Measurements from ENCODE around the gene TOR1B. TPM values are rescaled to one million over a fixed set of nuclear protein-coding genes. Genes with fewer than 3 reads are reported as not detected.

The TOR1B gene
- polyA plus RNA-seq, 1 of the 3 experiments (the other 2 are of a cell fraction): 37.4 TPM

DNA sequence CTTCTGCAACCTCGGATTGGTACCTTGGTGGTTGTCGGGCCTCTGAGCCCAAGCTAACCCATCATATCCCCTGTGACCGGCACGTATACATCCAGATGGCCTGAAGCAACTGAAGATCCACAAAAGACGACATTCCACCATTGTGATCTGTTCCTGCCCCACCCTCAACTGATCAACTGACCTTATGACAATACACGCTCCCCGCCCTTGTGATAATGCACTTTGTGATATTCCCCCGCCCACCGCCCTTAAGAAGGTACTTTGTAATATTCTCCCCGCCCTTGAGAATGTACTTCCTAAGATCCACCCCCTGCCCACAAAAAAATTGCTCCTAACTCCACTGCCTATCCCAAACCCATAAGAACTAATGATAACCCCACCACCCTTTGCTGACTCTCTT lies 16.5 kb upstream of the TOR1B start:
- no peak overlapping the region for H3K4me2 ChIP-seq
- no peaks in the 10 kb centered on the region for H3K36me3 ChIP-seq (replicated peaks in 1 of 2; ENCODE audit: control insufficient read depth in 1 of 2, insufficient read depth in 2 of 2, low read length in 1 of 2)
- no peak overlapping the region for H3K4me3 ChIP-seq (ENCODE audit: low read depth in 2 of 2, low read length in 1 of 2)
- TF ChIP-seq GABPA (IDR thresholded peaks at IDR 0.05; ENCODE audit: low read depth) (no peak), TCF12 (IDR thresholded peaks at IDR 0.05) (no peak), RXRA (IDR thresholded peaks at IDR 0.05; ENCODE audit: borderline replicate concordance, low read depth) (no peak), MXI1 (IDR thresholded peaks at IDR 0.05; ENCODE audit: low read depth, low read length) (no peak), JUND (IDR thresholded peaks at IDR 0.05) (no peak), GATA2 (CRISPR knock-in tag; IDR thresholded peaks at IDR 0.05) (no peak), CHD2 (IDR thresholded peaks at IDR 0.05; ENCODE audit: low read length, partially characterized antibody) (no peak), RCOR1 (IDR thresholded peaks at IDR 0.05; ENCODE audit: low read length) (no peak), FOXM1 (IDR thresholded peaks at IDR 0.05; ENCODE audit: low read depth) (no peak)
- TF ChIP-seq, protein P1, sequence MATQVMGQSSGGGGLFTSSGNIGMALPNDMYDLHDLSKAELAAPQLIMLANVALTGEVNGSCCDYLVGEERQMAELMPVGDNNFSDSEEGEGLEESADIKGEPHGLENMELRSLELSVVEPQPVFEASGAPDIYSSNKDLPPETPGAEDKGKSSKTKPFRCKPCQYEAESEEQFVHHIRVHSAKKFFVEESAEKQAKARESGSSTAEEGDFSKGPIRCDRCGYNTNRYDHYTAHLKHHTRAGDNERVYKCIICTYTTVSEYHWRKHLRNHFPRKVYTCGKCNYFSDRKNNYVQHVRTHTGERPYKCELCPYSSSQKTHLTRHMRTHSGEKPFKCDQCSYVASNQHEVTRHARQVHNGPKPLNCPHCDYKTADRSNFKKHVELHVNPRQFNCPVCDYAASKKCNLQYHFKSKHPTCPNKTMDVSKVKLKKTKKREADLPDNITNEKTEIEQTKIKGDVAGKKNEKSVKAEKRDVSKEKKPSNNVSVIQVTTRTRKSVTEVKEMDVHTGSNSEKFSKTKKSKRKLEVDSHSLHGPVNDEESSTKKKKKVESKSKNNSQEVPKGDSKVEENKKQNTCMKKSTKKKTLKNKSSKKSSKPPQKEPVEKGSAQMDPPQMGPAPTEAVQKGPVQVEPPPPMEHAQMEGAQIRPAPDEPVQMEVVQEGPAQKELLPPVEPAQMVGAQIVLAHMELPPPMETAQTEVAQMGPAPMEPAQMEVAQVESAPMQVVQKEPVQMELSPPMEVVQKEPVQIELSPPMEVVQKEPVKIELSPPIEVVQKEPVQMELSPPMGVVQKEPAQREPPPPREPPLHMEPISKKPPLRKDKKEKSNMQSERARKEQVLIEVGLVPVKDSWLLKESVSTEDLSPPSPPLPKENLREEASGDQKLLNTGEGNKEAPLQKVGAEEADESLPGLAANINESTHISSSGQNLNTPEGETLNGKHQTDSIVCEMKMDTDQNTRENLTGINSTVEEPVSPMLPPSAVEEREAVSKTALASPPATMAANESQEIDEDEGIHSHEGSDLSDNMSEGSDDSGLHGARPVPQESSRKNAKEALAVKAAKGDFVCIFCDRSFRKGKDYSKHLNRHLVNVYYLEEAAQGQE (IDR thresholded peaks at IDR 0.05; ENCODE audit: low read depth, low read length): no peak
- no peak overlapping the region for H2AFZ ChIP-seq (ENCODE audit: low read depth)
- ChIA-PET POLR2A (no interaction called here), CTCF (interaction anchor here (1.0 to 19.6 kb wide), 5 partner anchors 46 to 144 kb away, joined by 4 to 356 read pairs (median 81); partner anchors contain the start of gene ASB6)
- no peak overlapping the region for H3K27ac ChIP-seq (ENCODE audit: low read depth in 2 of 2, low read length in 1 of 2)
- H3K4me1 ChIP-seq (ENCODE audit: control insufficient read depth in 1 of 2, insufficient read depth in 2 of 2, low read depth in 1 of 2, low read length in 1 of 2): no peaks in the 10 kb centered on the region
- H4K20me1 ChIP-seq (ENCODE audit: insufficient read depth): no peaks in the 10 kb centered on the region
- no peaks in the 10 kb centered on the region for H3K9me2 ChIP-seq
- 70% methylated on average over 10 of the region's 10 CpGs for WGBS (ENCODE audit: low lambda C conversion rate)
- no peak for DNase-seq
- H3K27me3 ChIP-seq (ENCODE audit: insufficient read depth): no peaks in the 10 kb centered on the region; the same call in 1 of the 2 replicates
- no peaks in the 10 kb centered on the region for H3F3A ChIP-seq (replicated peaks; ENCODE audit: insufficient read depth)
- H3K9ac ChIP-seq: no peak overlapping the region
- no peaks in the 10 kb centered on the region for H3K9me3 ChIP-seq
- H3K79me2 ChIP-seq (ENCODE audit: insufficient read depth): no peaks in the 10 kb centered on the region

DNA sequence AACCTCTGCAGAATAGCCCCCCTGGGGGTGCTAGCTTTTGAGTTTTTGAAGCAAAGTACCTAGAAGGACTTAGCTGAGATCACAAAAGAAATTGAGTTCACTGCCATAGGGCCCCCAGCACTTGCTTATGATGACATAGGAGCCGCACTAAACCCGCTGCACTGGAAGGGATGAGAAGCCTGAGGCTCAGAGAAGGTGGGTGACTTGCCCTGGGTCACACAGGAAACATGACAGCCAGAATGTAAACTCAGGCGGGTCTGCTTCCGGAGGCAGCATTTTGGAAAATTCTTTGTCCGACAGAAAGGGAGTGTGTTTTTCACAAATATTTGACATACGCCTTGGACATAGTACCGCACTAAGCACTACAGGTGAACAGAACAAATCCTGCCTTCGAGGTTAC lies 8.4 kb upstream of the TOR1B start:
- no peak overlapping the region for H3K4me2 ChIP-seq
- H3K9ac ChIP-seq: no peak overlapping the region
- ChIA-PET CTCF (interaction anchor here (2.0 to 4.0 kb wide), 2 partner anchors 68 to 119 kb away, joined by 4 to 19 read pairs; no protein-coding TSS in a partner anchor), POLR2A (no interaction called here)
- no peaks in the 10 kb centered on the region for H3K9me2 ChIP-seq
- no peaks in the 10 kb centered on the region for H3K9me3 ChIP-seq
- H3K4me3 ChIP-seq (ENCODE audit: low read depth in 2 of 2, low read length in 1 of 2): no peak overlapping the region
- H2AFZ ChIP-seq (ENCODE audit: low read depth): no peak overlapping the region
- no peak for DNase-seq
- H3F3A ChIP-seq (replicated peaks; ENCODE audit: insufficient read depth): no peaks in the 10 kb centered on the region
- no peaks in the 10 kb centered on the region for H4K20me1 ChIP-seq (ENCODE audit: insufficient read depth)
- H3K27ac ChIP-seq (ENCODE audit: low read depth in 2 of 2, low read length in 1 of 2): no peak overlapping the region
- WGBS (ENCODE audit: low lambda C conversion rate): 69% methylated on average over 8 of the region's 8 CpGs
- H3K27me3 ChIP-seq (ENCODE audit: insufficient read depth): no peaks in the 10 kb centered on the region; the same call in 1 of the 2 replicates
- H3K36me3 ChIP-seq (replicated peaks in 1 of 2; ENCODE audit: control insufficient read depth in 1 of 2, insufficient read depth in 2 of 2, low read length in 1 of 2): no peaks in the 10 kb centered on the region
- H3K79me2 ChIP-seq (ENCODE audit: insufficient read depth): no peaks in the 10 kb centered on the region
- no peaks in the 10 kb centered on the region for H3K4me1 ChIP-seq (ENCODE audit: control insufficient read depth in 1 of 2, insufficient read depth in 2 of 2, low read depth in 1 of 2, low read length in 1 of 2)
- no peak for TF ChIP-seq ELF1 (IDR thresholded peaks at IDR 0.05)
- TF ChIP-seq FOSL2 (IDR thresholded peaks at IDR 0.05; ENCODE audit: borderline replicate concordance, low read depth): no peak
- no peak for TF ChIP-seq TCF12 (IDR thresholded peaks at IDR 0.05)
- TF ChIP-seq, protein P2, sequence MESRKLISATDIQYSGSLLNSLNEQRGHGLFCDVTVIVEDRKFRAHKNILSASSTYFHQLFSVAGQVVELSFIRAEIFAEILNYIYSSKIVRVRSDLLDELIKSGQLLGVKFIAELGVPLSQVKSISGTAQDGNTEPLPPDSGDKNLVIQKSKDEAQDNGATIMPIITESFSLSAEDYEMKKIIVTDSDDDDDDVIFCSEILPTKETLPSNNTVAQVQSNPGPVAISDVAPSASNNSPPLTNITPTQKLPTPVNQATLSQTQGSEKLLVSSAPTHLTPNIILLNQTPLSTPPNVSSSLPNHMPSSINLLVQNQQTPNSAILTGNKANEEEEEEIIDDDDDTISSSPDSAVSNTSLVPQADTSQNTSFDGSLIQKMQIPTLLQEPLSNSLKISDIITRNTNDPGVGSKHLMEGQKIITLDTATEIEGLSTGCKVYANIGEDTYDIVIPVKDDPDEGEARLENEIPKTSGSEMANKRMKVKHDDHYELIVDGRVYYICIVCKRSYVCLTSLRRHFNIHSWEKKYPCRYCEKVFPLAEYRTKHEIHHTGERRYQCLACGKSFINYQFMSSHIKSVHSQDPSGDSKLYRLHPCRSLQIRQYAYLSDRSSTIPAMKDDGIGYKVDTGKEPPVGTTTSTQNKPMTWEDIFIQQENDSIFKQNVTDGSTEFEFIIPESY (IDR thresholded peaks at IDR 0.05; ENCODE audit: borderline replicate concordance, low read depth): no peak
- TF ChIP-seq RAD21 (IDR thresholded peaks at IDR 0.05; ENCODE audit: low read length): no peak
- no peak for TF ChIP-seq CHD2 (IDR thresholded peaks at IDR 0.05; ENCODE audit: low read length, partially characterized antibody)
- TF ChIP-seq TAF1 (IDR thresholded peaks at IDR 0.05; ENCODE audit: borderline replicate concordance, low read depth, low read length): no peak
- no peak for TF ChIP-seq TEAD4 (IDR thresholded peaks at IDR 0.05; ENCODE audit: borderline replicate concordance, insufficient read depth)
- TF ChIP-seq, protein P1 (IDR thresholded peaks at IDR 0.05; ENCODE audit: low read depth, low read length): no peak
- TF ChIP-seq FOXJ3 (CRISPR knock-in tag; IDR thresholded peaks at IDR 0.05): no peak
- no peak for TF ChIP-seq MXI1 (IDR thresholded peaks at IDR 0.05; ENCODE audit: low read depth, low read length)
- TF ChIP-seq RCOR1 (IDR thresholded peaks at IDR 0.05; ENCODE audit: low read length): no peak
- no peak for TF ChIP-seq NFIC (IDR thresholded peaks at IDR 0.05; ENCODE audit: borderline replicate concordance)
- TF ChIP-seq GATA2 (CRISPR knock-in tag; IDR thresholded peaks at IDR 0.05): no peak
- TF ChIP-seq JUND (IDR thresholded peaks at IDR 0.05): no peak
- TF ChIP-seq EZH2phosphoT487 (IDR thresholded peaks at IDR 0.05; ENCODE audit: borderline replicate concordance, low read depth): no peak
